PC-9 (cell line): Measurements from ENCODE around the gene RAB3IL1.

Experiments
- EZH2 ChIP-seq: fragments of 200-600 bp; sonication (generic); IDR thresholded peaks from 2 replicates; pipeline ENCODE4 v1.8.0; 2017; ENCODE audit warnings: antibody characterized with exemption, low read depth
- TF ChIP-seq, protein P1 (sequence below): fragments of 200-600 bp; sonication (generic); conservative IDR thresholded peaks from 2 replicates; pipeline ENCODE4 v1.6.1; 2017; ENCODE audit warnings: mixed run types, antibody characterized with exemption, mild to moderate bottlenecking, moderate library complexity

DNA sequence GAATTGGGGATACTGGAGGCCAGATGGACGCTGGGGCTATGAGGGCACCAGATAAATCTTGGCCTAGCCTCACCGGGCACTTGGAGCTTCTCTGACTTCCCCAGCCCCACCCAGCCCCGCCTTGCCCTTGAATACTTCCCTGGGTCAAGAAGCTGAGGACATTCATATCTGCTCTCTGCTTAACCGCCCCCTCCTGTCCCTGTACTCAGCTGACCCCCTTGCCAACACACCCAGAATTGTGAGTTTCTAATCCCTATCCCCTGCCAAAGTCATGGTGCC, 48.0 kb downstream of the RAB3IL1 start:
- TF ChIP-seq, protein P1, sequence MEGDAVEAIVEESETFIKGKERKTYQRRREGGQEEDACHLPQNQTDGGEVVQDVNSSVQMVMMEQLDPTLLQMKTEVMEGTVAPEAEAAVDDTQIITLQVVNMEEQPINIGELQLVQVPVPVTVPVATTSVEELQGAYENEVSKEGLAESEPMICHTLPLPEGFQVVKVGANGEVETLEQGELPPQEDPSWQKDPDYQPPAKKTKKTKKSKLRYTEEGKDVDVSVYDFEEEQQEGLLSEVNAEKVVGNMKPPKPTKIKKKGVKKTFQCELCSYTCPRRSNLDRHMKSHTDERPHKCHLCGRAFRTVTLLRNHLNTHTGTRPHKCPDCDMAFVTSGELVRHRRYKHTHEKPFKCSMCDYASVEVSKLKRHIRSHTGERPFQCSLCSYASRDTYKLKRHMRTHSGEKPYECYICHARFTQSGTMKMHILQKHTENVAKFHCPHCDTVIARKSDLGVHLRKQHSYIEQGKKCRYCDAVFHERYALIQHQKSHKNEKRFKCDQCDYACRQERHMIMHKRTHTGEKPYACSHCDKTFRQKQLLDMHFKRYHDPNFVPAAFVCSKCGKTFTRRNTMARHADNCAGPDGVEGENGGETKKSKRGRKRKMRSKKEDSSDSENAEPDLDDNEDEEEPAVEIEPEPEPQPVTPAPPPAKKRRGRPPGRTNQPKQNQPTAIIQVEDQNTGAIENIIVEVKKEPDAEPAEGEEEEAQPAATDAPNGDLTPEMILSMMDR, result no peak
- no peak for TF ChIP-seq EZH2
